HG02678 (cell line): ENCODE data around the gene EYA2.
"Not testable (repeated sequence)": the region's sequence is repeated elsewhere in the genome, so short reads cannot be mapped to it uniquely, and the experiment has no call there.

Experiments used
- ATAC-seq: cut with Tn5 transposase; IDR thresholded peaks from one replicate; pipeline ENCODE4 v1.9.1; 2021; ENCODE audit warnings: mild to moderate bottlenecking, moderate library complexity; ENCODE audit not compliant: unreplicated experiment

The EYA2 gene

DNA sequence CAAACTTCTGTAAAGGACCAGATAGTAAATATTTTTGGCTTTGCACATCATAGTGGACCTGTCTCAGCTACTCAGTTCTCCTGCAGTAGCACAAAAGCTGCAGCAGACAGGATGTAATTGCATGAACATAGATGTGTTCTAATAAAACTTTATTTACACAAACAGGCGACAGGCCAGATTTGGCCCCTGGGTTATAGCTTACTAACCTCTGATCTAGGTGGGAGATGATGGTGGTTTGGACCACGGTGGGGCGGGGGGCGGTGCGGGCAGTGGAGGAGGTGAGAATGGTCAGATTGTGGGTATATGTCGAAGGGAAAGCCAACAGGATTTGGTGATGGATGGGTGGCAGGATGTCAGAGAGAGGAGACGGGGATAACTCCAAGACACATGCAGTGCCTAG is 265.6 kb downstream of the EYA2 start:
- ATAC-seq: no peak

DNA sequence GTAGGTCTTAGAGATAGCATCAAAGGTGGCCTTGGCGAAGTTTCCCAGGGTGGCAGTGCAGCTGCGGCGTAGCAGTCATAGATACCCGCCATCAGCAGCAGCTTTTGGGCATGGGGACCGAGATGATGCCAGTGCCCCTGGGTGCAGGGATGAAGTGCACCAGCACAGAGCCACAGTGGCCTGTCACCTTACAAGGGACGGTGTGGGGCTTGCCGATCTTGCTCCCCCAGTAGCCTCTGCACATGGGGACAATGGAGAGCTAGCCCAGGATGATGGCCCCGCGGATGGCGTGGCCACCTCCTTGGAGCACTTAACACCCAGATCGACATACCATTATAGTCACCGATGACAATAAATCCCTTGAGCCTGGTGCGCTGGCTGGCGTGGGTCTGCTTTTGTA is 266.3 kb downstream of the EYA2 start:
- no peak for ATAC-seq

DNA sequence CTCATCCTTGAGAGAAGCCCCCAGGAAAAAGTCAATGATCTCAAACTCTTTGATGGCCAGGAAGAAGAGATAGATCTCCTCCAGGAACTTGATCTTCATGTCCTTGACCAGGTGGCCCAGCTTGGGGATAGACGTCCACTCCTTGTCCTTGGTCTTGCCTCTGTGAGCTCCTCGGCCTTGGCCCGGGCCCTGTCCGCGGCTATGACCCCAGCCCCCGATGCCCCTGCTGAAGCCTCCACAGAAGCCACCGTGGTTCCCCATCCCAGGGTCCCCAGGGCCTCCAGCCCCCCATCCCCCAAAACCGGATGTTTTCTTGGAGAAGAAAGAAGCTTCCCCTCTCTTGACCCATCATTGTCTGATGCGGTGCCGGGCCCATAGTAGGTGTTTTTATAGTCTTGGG is 266.8 kb downstream of the EYA2 start:
- ATAC-seq: no peak

- ATAC-seq: no peak
Observed at GRCh38 chr20:47164140-47164539, 269.5 kb downstream of the EYA2 start.

- ATAC-seq: no peak
Observed at GRCh38 chr20:47165376-47165865, 270.8 kb downstream of the EYA2 start.

- no peak for ATAC-seq
Observed at GRCh38 chr20:47167846-47168245, 273.2 kb downstream of the EYA2 start.

- no peak for ATAC-seq
Observed at GRCh38 chr20:47172579-47172978, 277.9 kb downstream of the EYA2 start.

DNA sequence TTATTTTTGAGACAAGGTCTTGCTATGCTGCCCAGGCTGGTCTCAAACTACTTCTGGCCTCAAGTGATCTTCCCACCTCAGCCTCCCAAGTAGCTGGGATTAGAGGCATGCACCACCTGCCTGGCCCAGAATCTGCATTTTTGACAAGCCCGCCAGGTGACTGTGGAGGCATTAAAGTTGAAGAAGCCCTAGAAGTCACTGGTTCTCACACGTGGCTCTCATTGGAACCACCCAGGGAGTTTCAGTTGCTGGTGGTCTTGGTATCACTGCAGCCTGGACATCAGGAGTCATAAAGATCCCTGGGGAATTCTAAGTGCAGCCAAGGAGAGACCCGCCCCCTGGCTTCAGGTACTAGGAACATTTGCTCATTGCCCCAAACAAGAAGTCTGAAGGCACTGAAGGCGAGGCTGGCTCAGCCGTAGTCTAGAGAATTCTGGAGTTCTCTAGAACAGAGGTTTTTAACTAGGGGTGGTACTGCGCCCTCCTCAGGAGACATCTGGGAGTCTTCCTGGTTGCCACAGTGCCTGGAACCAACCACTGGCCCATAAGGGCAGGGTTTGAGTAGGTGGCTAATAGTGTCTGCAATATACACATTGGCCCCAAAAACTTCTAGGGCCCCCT is 279.1 kb downstream of the EYA2 start:
- ATAC-seq: no peak

DNA sequence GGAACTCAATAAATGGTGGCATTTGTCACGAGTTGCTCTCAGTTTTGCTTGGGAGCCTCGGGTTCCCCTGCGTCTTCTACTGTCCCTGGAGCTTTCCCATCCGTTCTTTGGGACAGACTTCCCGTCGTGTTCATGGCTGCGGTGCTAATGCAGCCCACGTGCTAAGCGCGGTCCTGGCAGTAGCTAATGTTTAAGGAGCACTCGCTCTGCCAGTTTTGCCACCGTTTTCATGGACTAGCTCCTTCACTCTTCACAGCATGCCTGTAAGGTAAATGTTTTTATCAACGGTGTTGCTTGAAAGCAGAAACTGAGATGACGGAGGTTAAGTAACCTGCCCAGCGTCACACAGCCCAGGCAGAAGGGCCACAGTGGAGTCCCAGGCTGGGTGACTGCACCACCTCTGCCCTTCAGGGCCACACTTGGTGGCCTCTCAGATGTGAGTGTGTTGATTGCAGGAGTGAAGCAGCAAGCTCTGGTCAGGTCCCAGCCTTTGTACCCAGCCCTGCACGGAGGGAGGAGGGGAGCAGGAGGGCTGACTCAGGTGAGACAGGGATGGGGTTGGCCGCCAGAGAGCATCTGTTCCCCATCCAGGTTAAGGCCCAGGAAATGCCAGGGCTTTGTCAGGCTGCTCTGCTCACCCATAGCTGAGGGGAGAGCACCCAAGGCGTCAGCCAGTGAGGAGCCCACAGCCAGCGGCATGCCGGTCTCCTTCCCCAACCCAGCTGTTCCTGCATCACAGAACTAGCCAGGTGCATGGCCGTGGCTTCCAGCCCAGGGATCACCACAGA is 280.0 kb downstream of the EYA2 start:
- ATAC-seq: no peak

GRCh38 chr20:47175493-47175892 is 280.9 kb downstream of the EYA2 start:
- ATAC-seq: no peak

DNA sequence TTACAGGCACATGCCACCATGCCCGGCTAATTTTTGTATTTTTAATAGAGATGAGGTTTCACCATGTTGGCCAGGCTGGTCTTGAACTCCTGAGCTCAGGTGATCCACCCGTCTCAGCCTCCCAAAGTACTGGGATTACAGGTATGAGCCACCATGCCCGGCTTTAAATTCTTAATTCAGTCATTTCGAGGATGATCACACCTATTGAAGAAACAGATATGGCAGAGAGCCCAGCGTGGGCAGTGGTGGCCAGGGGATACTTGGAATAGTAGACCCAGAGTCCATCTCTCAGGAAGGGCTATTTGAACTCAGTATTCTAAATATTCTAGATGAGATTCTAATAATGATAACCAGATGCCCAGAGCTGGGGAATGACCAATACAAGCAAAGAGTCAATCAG is 281.6 kb downstream of the EYA2 start:
- ATAC-seq: not testable (repeated sequence)

- no peak for ATAC-seq
Observed at GRCh38 chr20:47178277-47178676, 283.6 kb downstream of the EYA2 start.

DNA sequence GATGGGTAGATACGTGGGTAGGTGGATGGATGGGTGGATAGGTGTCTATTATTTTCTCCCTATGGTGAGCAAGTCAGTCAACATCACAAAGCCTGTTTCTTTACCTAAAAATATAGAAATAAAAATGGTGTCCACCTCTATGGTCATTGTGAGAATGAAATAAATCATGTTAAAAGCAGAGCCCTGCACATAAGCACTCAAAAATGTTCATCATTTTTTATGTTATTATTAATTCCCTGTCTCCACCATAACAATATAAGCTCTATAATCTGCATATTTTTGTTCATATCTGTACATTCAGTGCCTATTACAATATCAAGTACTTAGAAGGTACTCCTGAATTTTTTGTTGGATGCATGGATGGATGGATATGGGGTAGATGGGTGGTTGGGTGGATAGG is 284.2 kb downstream of the EYA2 start:
- ATAC-seq: no peak

GRCh38 chr20:47179267-47179666 is 284.6 kb downstream of the EYA2 start:
- no peak for ATAC-seq

- no peak for ATAC-seq
Observed at GRCh38 chr20:47181056-47181862, 286.6 kb downstream of the EYA2 start.

DNA sequence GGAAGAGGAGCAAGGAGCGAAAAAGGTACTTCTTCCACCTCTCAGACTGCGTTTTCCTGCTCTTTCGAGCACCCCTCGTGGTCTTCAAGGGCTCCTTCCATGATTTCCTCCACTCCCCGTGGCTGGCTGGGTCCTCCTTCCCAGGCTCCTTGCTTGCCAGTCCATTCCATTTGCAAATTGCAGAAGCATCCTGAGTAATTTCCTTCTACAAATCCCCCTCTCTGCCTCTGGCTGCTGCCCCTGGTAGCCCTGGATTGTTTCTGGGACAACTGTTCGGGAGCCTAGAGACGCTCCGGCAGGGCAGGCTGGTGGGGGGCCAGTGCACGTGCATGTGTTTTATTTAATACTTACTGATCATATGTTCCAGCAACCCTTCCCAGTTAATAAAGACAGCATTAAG is 288.7 kb downstream of the EYA2 start:
- ATAC-seq: no peak

- no peak for ATAC-seq
Observed at GRCh38 chr20:47187450-47188195, 293.0 kb downstream of the EYA2 start.

DNA sequence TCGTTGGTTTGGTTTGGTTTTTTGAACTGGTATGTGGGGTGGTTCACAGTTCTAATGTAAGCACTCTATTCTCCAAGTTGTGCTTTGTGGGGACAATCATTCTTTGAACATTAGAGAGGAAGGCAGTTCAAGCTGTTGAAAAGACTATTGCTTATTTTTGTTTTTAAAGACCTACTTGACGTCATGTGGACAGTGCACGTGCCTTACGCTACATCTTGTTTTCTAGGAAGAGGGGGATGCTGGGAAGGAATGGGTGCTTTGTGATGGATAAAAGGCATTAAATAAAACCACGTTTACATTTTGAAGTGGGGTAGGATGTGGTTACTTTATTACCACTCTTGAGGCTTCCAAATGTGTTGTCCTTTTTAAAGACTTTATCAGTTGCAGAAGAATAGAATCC is 293.9 kb downstream of the EYA2 start:
- no peak for ATAC-seq

GRCh38 chr20:47189060-47189459 is 294.4 kb downstream of the EYA2 start:
- ATAC-seq: no peak

DNA sequence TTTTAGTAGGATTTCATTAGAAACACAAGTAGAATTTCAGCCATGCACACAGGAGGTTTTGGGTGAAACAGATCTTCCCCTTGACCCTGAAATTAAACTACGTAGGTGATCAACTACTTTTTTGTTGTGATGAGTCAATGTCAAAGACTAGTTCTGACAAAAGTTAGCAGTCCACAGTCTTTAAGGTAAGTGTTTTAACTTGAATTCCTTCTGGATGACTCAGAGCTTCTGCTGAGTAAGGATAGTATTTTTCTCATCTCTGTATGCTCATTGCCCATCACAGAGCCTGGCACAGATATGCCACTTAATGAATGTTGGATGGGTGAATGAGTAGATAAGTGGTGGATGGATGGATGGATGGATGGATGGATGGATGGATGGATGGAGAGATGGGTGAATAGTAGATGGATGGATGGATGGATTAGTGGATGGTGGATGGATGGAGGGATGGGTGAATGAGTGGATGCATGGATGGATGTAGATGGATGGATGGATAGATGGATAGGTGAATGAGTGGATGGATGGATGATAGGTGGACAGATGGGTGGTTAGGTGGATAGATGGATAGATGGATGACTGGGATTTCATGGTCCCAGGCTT is 296.5 kb downstream of the EYA2 start:
- no peak for ATAC-seq

DNA sequence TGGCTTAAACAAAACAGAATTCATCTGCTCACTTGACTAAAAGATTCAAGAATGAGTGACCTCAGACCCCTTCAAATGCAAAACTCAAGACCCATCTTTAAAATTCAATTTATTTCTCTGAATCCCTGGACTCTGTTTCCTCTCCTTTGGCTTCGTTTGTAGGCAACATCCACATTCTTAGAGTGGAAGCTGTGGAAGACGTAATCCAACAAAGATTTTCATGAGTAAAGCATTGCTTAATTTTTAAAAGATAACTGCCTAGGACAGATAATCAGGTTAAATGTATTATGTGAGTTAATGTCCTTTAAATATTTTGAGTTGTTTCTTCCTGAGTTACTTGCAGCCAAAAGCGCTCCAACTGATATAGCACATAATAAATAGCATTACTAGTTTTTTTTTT is 297.3 kb downstream of the EYA2 start:
- no peak for ATAC-seq
